Stimulated activated CD4-positive, alpha-beta T cell treated with anti-CD3 and anti-CD28 coated beads, Interleukin-1b, Interleukin-23, amount 100 ng/mL, for 4 hours (primary cell): ENCODE results near the gene TBC1D10A.

Experiments
- DNase-seq, 2 donors: peaks; one replicate each; pipeline ENCODE4 v3.0.0-alpha.2; 2020; ENCODE audit warnings: low read depth in 2 of 2

Gene TBC1D10A

DNA sequence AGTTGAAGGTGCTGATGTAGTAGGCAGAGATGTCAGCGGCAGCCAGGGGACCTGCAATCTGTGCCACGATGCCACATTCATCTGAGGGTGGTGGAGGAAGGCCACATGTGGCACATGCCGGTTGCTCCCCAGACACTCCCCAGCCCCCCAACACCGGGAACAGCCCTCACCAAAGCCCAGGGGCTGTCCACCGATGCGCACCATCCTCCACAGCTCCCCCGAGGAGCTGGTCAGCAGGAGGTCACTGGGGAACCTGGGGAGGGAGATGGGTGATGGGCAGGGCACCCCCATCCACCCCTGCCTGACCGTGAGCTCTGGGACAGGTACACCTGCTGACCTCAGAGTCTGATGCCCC is 40.9 kb downstream of the TBC1D10A start:
- DNase-seq = no peak

DNA sequence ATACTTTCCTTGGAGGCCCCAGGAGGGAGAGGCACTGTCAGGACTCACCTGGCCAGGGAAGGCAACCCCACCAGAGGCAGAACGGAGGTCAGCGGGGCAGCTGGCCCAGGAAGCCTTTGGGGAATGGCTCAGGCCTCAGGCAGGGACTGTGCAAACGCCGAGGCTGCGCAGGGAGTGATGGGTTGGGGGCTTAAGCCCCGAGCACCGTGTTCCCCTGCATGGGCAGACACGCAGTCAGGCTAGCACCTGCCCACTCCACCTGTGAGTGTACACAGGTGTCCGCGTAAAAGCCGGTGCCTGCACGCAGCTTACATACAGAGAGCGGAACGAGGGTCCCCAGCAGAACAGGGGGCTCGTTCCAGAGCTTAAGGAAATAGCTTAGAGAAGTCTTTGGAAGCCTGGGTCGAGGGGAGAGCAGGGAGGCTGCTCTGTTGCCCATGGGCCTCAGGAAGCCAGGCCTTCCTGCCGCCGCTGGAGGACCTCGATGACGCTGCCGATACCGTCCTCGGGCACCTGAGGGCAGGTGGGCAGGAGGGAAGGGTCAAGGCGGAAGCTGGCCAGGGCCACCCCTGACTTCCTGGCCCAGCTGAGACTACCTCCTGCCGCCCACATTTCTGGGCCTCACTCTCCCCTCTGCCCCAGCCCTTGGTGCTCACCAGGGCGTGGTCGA is 41.4 kb downstream of the TBC1D10A start:
- DNase-seq = no peak

GRCh38 chr22:30284666-30285065 is 42.1 kb downstream of the TBC1D10A start:
- DNase-seq = no peak

GRCh38 chr22:30284172-30284571 is 42.6 kb downstream of the TBC1D10A start:
- no peak for DNase-seq

DNA sequence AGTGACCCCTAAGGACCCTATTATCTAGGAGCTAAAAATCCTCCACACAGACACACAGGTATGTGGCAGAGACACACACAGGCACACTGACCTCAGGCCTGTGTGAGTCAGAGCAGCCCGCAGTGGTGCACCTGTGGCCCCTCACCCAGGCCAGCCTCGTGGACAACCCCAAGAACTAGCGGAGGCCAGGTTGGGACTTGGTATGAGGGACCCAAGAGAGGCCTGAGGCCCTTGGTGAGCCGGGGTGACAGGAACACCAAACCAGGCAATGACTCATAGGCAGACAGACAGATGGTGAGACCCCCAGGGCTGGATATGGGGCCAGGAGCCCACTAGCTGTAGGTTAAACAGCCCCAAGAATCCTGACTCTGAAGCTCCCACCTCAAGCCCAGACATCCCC is 43.4 kb downstream of the TBC1D10A start:
- no peak for DNase-seq

GRCh38 chr22:30282616-30283046 is 44.1 kb downstream of the TBC1D10A start:
- DNase-seq = no peak

- DNase-seq = no peak
Observed at GRCh38 chr22:30280505-30280904, 46.2 kb downstream of the TBC1D10A start.

DNA sequence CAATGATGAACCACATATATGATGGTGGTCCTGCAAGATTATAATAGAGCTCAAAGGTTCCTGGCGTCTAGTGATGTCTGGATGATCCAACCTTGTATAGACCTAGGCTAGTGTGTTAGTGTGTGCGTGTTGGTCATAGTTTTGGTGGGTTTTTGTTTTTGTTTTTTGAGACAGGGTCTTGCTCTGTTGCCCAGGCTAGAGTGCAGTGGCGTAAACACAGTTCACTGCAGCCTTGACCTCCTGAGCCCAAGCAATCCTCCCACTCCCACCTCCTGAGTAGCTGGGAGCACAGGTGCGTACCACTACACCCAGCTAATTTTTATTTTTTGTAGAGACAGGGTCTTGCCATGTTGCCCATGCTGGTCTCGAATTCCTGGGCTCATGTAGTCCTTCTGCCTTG is 46.8 kb downstream of the TBC1D10A start:
- DNase-seq = no peak

DNA sequence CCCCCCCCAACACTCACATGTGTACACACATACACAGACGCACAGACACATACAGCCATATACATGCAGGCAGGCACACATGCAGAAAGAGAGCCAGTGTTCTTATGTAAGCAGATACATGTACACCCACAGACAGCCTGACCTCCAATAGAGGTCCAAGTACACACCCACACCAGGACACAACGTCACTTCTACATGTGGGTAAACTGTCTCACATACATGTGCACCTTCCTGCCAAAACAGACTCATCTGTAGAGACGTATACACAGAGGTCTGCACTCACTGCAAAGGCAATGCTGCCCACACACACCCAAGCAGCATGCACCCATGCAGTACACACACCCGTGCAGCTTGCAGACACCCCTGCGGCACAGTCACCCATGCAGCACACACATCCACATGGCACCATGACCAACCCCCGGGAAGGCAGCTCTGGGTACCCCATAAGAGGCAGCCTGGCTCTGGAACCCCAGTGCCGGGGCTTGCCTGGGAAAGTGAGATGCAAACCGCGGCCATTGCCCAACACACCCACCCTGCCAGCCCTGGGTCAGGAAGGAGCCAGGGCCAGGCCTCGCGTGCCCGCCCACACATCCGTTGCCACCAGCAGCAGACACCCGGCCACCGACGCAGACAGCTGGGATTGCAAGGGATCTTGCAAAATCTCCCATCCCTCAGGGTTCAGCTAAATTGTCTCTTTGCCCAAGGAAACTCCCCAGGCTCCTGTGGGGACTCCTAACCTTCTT is 47.5 kb downstream of the TBC1D10A start:
- DNase-seq = no peak

DNA sequence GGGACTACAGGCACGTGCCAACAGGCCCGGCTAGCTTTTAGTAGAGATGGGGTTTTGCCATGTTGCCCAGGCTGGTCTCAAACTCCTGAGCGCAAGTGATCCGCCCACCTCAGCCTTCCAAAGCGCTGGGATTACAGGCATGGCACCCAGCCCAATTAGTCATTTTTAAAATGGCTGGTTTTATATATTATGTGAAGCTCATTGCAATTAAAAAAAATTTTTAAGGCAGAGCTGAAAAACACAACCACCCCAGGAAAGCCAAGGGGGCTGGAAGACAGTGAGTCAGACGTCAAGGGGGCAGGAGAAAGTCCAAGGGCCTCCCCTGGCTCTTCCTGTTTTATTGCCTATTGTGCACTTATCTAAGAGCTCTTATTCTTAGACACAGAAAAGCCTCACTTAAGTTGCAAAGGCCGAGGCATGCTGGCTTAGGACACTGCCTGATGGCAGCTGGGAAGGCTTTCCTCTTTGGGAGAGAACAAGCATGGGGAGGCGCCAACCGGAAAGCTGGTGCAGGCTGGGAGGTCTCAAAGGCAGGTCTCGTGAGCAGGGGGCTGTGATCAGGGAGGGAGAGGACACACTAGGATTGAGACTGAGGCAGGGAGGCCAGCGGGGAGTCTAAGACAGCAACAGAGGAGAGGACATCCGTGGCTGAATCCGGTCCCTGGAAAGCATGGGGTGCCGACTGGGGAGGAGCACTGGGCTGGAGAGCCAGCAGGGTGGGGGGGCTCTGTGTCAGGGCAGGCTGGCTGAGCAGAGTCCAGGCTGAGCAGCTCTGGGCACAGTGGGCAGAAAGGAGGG is 49.0 kb downstream of the TBC1D10A start:
- no peak for DNase-seq

DNA sequence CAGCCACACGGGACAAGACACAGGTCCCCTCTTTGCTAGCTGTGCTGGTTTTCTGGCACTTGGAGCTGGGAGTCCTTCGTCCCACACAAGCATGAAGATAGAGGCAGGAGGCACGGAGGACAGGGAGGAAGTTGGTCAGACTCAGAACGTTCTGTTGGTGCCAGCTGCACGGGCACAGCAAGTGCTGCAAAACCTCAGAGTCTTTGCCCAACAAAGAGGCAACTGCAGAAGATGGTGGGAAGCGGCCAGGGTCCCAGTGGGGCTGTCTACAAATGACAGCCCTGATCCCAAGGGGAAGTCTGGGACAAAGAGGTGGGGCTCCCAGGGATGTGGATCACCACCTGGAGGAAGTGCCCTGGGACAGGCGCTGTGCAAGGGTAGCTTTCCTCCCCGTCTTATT is 50.7 kb downstream of the TBC1D10A start:
- no peak for DNase-seq

- DNase-seq = peak in 1 of 2 donors; percentile 31
Observed at GRCh38 chr22:30275625-30276024, 51.1 kb downstream of the TBC1D10A start.

DNA sequence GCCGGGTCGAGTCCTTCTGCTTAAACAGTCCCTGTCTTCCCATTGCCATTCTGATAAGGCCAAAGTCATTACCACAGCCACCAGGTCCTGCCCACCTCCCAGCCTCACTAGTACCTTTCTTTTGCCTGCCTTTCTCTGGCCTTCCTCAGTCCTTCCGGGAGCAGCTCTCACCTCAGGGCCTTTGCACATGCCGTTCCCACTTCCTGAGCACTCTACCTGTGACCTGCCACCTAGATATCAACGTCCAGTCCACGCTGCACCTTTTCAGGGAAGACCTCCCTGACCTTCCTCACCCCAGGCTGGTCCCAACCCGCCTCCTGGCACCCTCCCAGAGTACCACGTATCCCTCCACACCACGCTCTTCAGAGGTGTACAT is 52.3 kb downstream of the TBC1D10A start:
- DNase-seq = no peak

DNA sequence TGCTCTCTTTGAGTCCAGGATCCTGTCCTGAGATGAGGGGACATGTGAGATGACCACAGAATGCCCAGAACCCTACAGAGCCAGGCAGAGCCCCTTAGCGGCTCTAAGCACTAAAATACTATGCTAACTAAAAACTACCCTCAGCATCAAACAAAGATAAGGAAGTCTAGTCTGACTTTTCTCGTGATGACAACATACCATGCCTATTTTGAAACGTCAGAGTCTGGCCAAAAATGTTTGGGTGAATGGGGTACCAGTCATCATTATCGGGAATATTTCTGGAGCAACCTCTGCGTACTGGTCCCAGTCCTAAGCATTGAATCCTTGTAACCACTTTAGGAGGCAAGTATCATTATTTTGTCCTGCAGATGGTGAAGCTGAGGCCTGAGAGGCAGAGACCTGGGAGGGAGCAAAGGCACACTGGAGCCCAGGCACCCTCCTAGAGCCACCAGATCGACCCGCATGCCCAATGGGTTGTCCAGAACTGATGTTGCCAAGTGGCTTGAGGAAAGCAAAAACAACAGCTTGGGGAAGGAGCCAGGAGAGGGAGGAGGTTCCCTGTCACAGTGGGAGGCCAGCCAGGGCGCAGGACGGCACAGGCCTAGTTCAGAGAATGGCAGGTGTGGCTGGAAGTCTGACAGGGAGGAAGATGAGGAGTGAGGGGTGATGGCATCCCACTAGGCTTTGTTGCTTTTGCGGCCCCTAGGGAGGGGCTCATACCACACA is 52.9 kb downstream of the TBC1D10A start:
- DNase-seq = no peak

DNA sequence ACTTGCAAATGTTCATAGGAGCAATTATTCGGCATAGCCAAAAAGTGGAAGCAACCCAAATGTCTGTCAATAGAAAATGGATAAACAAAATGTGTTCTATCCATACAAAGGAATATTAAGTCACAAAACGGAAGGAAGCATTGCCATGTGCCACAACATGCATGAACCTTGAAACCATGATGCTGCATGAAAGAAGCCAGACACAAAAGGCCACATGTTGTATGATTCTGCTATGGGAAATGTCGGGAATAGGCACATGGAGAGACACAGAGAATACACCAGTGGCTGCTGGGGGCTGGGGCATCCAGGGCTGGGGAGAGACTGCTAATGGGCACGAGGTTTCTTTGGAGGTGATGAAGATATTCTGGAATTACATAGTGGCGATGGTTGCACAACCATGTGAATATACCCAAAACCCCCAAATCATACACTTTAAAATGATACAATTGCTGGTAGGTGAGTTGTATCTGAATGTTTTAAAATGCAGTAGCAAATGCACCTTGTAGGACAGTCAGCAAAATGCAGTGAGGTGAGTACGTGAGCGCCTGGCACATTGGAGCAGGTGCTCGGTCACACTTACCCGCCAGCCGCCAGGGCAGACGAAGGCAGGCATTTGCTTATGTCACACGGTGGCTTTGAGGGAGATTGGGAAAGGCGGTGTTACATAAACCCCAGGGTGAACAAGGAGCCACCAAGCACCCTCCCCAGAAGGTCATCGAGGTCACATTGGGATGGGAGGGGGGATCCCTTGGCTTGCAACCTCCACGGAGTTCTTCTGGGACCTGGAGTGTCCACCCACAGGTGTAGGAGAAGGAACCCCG is 53.8 kb downstream of the TBC1D10A start:
- DNase-seq = no peak

DNA sequence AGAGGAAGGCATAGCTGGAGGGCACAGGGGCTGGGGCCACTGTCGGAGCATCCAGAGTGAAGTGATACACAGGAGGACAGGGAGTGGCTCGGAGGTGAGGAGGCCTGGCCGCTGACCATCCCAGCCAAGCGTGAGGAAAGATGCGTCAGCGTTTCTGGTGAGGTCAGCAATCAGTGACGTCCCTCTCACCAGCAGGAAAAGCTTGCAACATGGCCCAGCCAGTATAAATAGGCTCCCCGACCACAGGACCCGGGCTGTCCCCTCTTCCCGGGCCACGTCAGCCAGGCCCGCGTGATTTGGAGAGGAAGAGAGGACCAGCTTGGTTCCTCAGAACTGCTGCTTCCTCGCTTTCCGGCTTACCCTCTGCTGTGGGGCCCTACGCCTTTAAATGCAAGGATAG is 55.9 kb downstream of the TBC1D10A start:
- no peak for DNase-seq

- DNase-seq = no peak
Observed at GRCh38 chr22:30268331-30268730, 58.4 kb downstream of the TBC1D10A start.

- DNase-seq = no peak
Observed at GRCh38 chr22:30267382-30268302, 59.1 kb downstream of the TBC1D10A start.

- peak in 1 of 2 donors; percentile 51 for DNase-seq
Observed at GRCh38 chr22:30266445-30267381, 60.0 kb downstream of the TBC1D10A start, which contains the start of gene OSM. TSS of gene OSM (minus strand) at chr22:30266851. CDS start at chr22:30266799, 52 bp downstream.
